HT1080 (cell line): Measurements from ENCODE around the gene LYZ. TPM values are rescaled to one million over a fixed set of nuclear protein-coding genes. Genes with fewer than 3 reads are reported as not detected.
"Not testable (repeated sequence)": the region's sequence is repeated elsewhere in the genome, so short reads cannot be mapped to it uniquely, and the experiment has no call there.

Experiments used
- DNase-seq: peaks from one replicate; pipeline ENCODE4 v3.0.0-alpha.2; 2015; ENCODE audit warnings: low read depth
- polyA plus RNA-seq, 2 experiments: library from polyadenylated mRNA; depleted of rRNA; stranded (reverse); fragments of >200 nt; gene quantifications; 2 replicates each; pipeline ENCODE4 v1.2.3, GENCODE V29; 2015
- total RNA-seq: library from RNA; depleted of rRNA; stranded (reverse); fragments of >200 nt; shearing (Covaris generic); gene quantifications from 2 replicates; pipeline ENCODE4 v1.2.3, GENCODE V29; 2014; rRNA removed

LYZ gene
- total RNA-seq: 0.76 TPM in 1 of 2 replicates, not detected in the other
- polyA plus RNA-seq (2015; cell fraction: cytosol; rRNA removed): 0.06 and 0.10 TPM in 2 replicates
- not detected in 2 replicates for polyA plus RNA-seq (2015; cell fraction: nucleus; rRNA removed)

DNA sequence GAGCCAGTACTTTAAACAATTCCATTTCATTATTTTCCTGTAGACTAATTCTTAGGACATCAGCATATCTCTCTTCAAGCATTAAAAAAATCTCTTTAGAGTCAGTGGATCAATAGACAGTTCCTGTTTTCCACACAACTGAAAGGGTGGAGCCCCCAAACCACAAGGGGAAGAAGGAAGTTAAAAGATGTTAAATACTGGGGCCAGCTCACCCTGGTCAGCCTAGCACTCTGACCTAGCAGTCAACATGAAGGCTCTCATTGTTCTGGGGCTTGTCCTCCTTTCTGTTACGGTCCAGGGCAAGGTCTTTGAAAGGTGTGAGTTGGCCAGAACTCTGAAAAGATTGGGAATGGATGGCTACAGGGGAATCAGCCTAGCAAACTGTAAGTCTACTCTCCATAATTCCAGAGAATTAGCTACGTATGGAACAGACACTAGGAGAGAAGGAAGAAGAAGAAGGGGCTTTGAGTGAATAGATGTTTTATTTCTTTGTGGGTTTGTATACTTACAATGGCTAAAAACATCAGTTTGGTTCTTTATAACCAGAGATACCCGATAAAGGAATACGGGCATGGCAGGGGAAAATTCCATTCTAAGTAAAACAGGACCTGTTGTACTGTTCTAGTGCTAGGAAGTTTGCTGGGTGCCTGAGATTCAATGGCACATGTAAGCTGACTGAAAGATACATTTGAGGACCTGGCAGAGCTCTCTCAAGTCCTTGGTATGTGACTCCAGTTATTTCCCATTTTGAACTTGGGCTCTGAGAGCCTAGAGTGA, at the start of gene LYZ:
Gene LYZ (plus strand): TSS at position 220 of the 777 bp plus-strand sequence. CDS start 28 bp downstream, at position 248.
- peak; percentile 35 for DNase-seq

- no peak for DNase-seq
Measured at GRCh38 chr12:69298947-69299346, 49.2 kb upstream of the LYZ start.

DNA sequence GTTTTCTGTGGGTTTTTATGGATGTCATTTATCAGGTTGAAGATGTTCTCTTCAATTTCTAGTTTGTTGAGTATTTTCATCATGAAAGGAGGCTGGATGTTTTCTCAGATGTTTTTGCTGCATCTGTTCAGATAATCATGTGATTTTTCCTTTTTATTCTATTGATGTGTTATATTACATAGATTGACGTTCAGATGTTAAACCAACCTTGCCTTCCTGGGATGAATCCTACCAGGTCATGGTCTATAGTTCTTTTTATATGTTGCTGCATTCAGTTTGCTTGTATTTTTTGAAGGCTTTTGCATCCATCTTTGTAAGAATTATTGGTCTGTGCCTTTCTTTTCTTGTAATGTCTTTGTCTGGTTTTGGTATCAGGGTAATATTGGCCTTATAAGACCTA, 43.9 kb upstream of the LYZ start:
- DNase-seq: no peak

DNA sequence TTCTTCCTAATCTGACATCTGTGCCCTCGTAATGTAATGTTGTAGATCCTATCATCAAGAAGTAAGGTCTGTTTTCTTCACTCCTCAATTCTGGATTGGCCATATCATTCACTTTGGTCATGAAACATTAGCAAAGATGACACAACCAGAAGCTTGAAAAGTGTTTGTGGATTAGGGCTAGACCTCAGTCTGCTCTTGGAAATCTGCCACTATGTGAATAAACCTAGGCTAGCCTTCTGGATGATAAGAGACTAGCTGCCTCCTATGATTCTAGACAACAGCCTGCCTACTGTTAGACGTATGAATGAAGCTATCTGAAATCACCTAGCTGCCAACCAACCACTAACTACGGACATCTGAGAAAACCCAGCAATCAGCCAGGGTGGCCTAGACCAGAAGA, 38.7 kb upstream of the LYZ start:
- DNase-seq: no peak

DNA sequence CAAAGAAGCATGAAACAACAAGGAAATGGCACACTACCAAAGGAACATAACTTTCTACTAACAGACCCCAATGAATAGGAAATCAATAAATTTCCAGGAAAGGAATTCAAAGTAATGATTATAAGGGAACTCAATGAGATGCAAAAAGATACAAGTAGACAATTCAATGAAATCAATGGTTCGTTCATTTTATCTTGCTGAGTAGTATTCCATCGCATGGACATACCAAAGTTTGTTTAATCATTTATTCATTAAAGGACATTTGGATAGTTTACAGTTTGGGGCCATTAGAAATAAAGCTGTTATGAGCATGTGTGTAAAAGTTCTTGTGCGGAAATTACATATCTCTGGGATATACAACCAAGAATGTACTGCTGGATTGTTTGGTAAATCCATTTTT, 35.0 kb upstream of the LYZ start:
- DNase-seq: no peak

DNA sequence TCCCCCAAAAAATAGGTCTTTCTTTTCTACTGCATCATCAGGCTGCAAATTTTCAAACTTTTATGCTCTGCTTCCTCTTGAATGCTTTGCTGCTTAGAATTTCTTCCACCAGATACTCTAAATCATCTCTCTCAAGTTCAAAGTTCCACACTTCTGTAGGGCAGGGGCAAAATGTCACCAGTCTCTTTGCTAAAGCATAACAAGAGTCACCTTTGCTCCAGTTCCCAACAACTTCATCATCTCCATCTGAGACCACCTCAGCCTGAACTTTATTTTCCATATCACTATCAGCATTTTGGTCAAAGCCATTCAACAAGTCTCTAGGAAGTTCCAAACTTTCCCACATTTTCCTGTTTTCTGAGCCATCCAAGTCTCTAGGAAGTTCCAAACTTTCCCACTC, 31.4 kb upstream of the LYZ start:
- not testable (repeated sequence) for DNase-seq

GRCh38 chr12:69317233-69317632, 30.9 kb upstream of the LYZ start:
- not testable (repeated sequence) for DNase-seq

- no peak for DNase-seq
Measured at GRCh38 chr12:69318225-69318624, 30.0 kb upstream of the LYZ start.

- no peak for DNase-seq
Measured at GRCh38 chr12:69321351-69321750, 26.8 kb upstream of the LYZ start.

DNA sequence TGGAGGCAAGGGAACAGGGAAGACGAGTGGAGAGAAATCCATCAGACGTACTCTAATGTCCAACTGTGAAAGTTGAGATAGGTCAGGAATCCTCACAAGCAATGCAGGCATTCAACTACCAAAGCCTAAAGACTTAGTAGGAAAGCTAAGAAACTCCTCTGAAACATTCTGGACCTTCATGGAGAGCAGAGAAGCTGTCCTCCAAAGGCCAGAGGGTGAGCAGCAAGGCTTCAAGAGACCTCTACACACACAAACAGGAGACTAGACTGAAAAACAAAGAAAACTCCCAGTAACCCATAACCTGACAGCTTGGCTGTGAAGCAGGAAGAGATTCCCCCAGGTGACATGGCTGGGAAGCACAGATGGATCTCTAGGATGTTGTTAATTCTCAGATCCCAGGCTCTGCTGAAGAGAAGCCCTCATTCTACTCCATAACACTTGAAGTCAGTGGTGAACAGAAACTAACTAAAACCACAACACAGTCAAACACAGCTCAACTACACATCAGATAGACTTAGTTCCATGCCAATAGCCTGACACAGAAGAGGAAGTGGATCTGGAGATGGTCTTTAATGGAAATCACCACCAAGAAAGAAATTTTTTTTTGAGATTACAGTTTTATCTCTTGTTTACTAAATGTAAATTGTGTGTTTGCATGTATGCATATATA, 23.2 kb upstream of the LYZ start:
- DNase-seq: no peak

DNA sequence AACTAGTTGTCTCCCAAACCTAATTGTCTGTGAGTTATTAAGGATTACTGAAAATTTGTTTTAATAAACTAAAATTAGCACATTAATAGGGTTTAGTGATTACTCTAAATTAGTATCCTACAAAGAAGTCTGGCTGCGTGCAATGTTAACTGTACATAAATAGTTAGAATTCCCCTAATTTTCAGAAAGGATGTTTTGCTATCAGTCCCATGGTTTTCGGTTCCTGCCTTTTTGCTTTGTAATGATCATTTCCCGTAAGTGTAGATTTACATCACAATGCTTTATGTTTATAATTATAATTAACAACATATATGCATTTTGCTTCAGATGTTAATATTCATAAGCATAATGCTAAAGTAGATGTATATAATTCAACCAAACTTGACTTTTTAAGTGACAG, 19.8 kb upstream of the LYZ start:
- no peak for DNase-seq

- no peak for DNase-seq
Measured at GRCh38 chr12:69329669-69330428, 18.3 kb upstream of the LYZ start.

DNA sequence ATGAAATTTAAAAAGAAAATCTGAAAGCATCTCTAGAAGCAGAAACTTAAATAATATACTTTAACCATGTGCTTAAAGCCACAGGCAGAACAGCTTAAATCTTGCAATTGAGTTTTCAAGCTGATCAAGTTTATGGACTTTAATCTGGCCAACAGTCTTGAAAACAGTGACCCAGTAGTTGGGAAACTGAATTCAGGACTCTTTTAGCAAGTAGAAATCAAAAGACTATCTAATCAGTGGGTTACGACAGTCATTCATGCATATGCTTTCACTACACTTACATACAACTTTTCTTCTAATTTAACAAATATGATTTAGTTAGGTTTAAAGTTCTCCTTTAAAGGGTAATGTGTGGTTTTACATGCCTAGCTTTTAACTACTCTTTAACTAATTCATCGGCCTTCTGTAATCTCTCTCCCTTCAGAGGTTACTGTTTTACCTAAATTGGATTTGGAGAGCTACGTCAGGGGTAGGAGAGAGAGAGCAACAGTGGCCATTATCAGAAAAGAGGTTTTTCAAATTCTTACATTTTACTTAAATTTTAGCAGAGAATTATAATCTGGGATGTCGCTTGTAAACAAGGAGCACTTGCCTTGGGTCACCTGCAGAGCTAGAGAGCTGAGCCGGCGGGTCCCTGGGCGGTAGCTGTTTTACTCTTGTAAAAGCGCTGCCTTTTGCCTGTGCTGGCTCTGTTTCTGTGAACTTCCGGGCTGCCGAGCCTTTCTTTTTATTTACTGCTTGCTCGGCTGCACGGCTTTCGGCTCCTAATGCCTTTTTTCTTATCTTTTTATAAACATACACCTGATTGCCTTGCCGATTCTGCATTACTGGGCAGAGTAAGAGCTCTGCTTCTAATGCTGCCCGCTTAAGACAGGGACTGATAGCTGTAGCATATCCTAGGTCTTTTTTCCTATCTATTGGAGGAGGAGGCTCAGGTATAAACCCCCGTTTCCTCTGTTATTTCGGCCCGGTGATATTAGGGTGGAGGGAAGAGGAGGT, 17.4 kb upstream of the LYZ start:
- no peak for DNase-seq

GRCh38 chr12:69331519-69331908, 16.7 kb upstream of the LYZ start:
- no peak for DNase-seq

DNA sequence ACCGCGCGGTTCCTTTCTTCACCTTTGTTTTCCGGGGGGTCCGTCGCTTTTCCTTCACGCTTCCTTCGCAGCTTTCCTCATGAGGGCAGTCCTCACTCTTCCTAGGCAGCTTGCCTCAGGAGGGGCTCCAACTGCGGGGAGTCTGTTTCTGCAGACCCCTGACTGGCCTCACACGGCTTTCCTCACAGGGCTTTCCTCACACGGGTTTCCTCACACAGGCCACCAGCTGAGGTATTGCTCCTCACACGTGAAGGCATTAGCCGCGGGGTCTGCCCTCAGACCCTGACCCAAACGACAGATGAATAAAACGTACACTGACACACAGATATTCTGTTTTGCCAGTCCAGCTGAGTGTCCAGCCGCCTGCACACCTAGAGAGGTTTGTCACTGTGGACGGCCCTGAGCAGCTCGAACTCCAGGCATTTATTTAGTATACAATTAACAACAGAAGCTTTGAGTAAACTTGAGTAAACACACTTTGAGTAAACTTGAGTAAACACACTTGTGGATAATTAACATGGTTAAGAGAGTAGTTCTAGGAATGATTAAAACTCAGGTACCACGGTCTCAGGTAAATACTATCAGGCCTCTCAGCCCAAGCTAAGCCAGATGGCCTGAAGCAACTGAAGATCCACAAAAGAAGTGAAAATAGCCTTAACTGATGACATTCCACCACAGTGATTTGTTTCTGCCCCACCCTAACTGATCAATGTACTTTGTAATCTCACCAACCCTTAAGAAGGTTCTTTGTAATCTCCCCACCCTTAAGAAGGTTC, 16.1 kb upstream of the LYZ start:
- DNase-seq: no peak

DNA sequence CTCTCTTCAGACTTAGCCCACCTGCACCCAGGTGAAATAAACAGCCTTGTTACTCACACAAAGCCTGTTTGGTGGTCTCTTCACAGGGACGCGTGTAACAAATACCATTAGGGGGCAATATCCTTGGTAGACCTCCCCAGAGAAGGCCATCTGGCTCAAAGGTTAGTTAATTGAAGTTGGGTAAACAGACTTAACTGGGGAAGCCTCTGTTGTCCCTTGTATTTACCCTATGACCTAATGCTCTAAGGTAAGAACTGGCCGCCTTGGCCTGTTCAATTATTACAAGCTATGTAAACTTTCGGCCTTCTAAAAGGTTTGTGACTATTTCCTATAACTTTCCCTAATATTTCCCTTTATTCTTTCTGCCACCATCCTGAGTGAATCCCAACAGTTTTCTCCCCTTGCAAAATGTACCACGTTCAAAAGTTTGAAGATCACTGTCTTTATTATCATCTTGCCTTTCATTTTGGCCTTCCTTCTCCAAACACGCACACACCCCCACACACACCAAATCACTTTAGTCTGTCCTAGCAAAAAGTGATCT, 15.3 kb upstream of the LYZ start:
- no peak for DNase-seq

DNA sequence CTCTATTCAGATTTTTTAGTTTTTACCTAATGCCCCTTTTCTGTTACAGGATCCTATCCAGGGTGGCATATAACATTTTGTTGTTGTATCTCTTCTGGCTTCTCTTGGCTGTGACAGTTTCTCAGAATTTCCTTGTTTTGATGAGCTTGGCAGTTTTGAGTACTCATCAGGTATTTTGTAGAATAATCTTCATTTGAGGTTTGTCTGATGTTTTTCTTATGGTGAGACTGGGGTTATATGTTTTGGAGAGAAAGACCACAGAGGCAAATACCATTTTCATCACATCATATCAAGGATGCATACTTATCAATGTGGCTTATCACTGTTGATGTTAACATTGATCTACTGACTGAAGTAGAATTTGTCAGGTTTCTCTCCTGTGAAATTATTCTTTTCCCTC, 14.0 kb upstream of the LYZ start:
- no peak for DNase-seq

- DNase-seq: no peak
Measured at GRCh38 chr12:69337311-69338090, 10.7 kb upstream of the LYZ start.
